DMS53 (cell line): Measurements from ENCODE around the gene DDX11.
"Not testable (repeated sequence)": the region's sequence is repeated elsewhere in the genome, so short reads cannot be mapped to it uniquely, and the experiment has no call there.

Experiments
- DNase-seq: peaks from one replicate; lab custom pipeline; 2025; lab: John Stamatoyannopoulos, UW

Gene DDX11

GRCh38 chr12:31067656-31068055 is 6.0 kb upstream of the DDX11 start:
- not testable (repeated sequence) for DNase-seq

- not testable (repeated sequence) for DNase-seq
Measured at GRCh38 chr12:31070971-31071740, 2.5 kb upstream of the DDX11 start.

- DNase-seq, result peak; percentile 83
Measured at GRCh38 chr12:31072962-31073361, 698 bp upstream of the DDX11 start.

GRCh38 chr12:31074333-31074874 is 744 bp downstream of the DDX11 start:
- peak; percentile 89 for DNase-seq

DNA sequence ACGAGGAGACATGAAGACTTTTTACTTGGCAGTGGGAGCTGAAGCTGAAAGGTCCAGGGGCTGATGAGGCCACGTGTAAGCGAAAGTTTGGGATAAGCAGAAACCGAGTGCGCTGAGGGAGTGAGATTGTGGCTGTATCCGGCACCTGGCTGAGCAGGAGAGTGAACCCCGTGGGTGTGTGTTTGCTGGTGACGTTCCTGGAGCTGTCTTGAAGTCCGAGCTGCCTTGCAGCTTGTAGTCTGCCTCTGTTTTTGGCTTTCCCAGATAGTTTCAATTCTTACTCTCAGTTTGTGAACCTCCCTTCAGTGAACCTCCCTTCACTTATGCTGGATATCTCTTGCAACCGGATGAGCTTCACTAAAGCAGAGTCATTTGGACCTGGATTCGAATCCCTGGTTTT is 2.5 kb downstream of the DDX11 start:
- not testable (repeated sequence) for DNase-seq

- DNase-seq, result not testable (repeated sequence)
Measured at GRCh38 chr12:31077095-31077494, 3.4 kb downstream of the DDX11 start.

GRCh38 chr12:31077998-31078397 is 4.3 kb downstream of the DDX11 start:
- DNase-seq, result peak; percentile 58

DNA sequence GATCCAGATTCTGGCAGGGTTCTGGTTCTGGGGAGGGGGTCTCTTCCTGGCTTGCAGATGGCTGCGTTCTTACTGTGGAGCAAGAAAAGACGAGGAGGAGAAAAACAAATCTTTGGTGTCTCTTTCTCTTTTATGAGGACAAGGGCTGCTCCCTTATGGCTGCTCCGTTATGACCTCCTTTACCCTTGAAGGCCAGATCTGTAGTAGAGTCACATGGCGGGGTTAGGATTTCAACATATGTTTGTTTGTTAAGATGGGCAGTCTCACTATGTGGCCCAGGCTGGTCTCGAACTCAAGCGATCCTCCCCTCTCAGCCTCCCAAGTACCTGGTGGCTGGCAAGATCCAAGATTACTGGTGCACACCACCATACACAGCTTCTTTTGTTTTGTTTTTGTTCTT is 5.8 kb downstream of the DDX11 start:
- DNase-seq, result not testable (repeated sequence)

DNA sequence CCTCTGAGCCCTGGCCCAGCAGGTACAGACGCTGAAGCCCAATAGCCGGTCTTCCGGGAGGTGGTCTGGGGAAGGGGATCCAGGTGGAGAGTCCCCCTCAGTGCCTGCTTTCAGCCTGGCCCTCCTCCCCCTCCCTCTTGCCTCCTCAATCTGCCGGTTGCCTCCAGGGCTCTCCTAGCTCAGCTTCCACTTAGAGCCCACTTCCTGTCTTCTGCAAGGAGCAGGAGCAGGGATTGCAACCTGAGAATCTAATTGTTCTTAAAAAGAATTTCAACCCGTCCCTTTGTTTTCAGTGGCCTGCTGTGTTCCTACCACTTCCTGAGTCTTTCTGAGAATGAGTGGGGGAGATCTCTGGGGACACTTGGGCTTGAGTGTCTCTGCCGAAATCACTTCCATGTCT is 6.6 kb downstream of the DDX11 start:
- not testable (repeated sequence) for DNase-seq

DNA sequence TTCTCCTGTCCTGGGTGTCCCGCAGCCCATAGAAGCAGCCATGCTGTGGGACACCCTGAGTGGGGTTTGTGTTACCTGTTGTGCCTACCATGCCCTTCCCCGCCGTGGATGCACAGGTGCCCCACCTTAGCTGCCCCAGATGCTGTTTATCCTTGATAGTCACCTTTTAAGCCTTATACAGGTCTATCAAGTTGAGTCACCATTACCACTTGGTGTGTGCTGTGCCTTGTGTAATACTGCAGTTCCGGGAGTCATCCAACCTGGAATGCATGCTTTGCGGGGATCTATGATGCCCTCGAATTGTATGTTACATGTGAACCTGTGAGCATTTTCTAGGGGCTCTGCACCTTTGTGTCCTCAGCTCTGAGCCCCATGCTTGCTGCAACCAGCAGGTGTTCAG is 7.6 kb downstream of the DDX11 start:
- DNase-seq, result not testable (repeated sequence)

GRCh38 chr12:31084241-31084640 is 10.6 kb downstream of the DDX11 start:
- not testable (repeated sequence) for DNase-seq

DNA sequence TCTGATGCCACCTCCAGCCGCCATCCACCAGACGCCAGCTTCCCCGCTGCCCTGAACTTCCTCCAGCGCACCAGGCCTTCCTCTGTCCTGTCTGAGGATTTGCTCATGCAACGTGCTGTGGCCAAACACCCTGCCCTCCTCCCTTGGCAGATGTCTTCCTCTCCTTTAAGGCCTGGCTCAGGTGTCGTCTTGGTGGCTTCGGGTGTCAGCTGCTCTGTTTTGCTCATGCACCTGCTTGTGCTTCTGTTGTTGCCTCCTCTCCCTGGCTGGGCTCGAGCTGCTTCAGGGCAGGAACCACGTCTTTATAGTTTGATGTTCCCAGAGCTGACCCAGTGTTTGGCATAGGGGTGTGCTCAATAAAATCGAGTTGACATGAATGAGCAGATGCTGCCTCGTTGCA is 12.4 kb downstream of the DDX11 start:
- not testable (repeated sequence) for DNase-seq

DNA sequence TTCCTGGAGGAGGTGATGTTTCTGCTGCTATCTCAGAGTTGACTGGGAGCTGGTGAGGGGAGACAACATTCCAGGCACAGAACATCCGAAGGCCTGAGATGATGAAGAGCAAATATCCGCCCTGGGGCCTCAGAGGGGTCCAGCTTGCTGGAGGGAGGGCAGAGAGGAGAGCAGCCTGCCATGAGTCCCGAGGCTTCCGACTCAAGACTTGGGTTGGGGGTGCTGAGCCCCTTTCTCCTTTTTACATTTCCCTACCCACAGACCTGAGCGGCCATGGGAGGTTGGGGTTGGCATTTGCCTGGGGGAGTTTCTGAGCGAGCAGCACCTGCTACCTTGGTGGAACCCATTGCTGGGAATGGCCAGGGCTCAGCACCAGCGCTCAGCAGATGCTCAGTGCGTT is 13.8 kb downstream of the DDX11 start:
- not testable (repeated sequence) for DNase-seq

GRCh38 chr12:31087956-31088355 is 14.3 kb downstream of the DDX11 start:
- DNase-seq, result not testable (repeated sequence)

- no peak for DNase-seq
Measured at GRCh38 chr12:31089072-31089471, 15.4 kb downstream of the DDX11 start.

- not testable (repeated sequence) for DNase-seq
Measured at GRCh38 chr12:31091629-31092028, 18.0 kb downstream of the DDX11 start.

GRCh38 chr12:31092718-31093117 is 19.1 kb downstream of the DDX11 start:
- not testable (repeated sequence) for DNase-seq

- not testable (repeated sequence) for DNase-seq
Measured at GRCh38 chr12:31095080-31095860, 21.6 kb downstream of the DDX11 start.

- DNase-seq, result not testable (repeated sequence)
Measured at GRCh38 chr12:31096251-31097065, 22.8 kb downstream of the DDX11 start.

DNA sequence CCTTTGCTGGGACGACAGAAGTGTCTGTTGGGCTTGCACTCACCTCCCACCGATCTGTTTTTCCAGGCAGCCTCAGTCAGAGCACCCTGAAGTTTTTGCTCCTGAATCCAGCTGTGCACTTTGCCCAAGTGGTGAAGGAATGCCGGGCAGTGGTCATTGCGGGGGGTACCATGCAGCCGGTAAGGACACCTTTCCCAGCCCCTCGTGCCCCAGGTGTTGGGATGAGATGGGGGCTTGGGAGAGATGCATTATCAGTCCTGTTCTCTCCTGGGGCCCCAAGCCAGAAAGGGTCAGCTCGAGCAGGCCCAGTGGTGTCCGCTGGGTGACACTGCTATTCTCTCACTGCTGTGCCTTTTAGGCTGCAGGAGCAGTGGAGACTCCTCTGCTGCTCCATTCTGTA is 24.2 kb downstream of the DDX11 start:
- not testable (repeated sequence) for DNase-seq

GRCh38 chr12:31098363-31098762 is 24.7 kb downstream of the DDX11 start:
- DNase-seq, result not testable (repeated sequence)

GRCh38 chr12:31098771-31099170 is 25.1 kb downstream of the DDX11 start:
- DNase-seq, result not testable (repeated sequence)
